OCI-LY3 (cell line): ENCODE data around the gene SCUBE1.

ENCODE experiments used
- H2AFZ ChIP-seq: fragments of 200-600, 300-600 bp; shearing (Covaris generic); 2 replicates; pipeline ENCODE4 v1.6.0; 2014; ENCODE audit warnings: antibody characterized with exemption, low read depth, low read length
- H3K27ac ChIP-seq: fragments of 200-600, 300-600 bp; sonication (generic); 2 replicates; pipeline ENCODE4 v1.5.1; 2014; ENCODE audit warnings: mild to moderate bottlenecking, low read length, moderate library complexity, mixed read lengths
- H3K27me3 ChIP-seq: fragments of 200-600, 300-600 bp; sonication (generic); 2 replicates; pipeline ENCODE4 v1.6.1; 2014; ENCODE audit warnings: low read depth, low read length, mixed read lengths
- H3K36me3 ChIP-seq: fragments of 200-600, 300-600 bp; sonication (generic); replicated peaks from 2 replicates; pipeline ENCODE3; 2014; ENCODE audit warnings: low read depth, low read length, mixed read lengths
- H3K4me1 ChIP-seq: fragments of 300-600, 200-600 bp; sonication (generic); 2 replicates; pipeline ENCODE4 v1.6.1; 2014; ENCODE audit warnings: low read length, mixed read lengths
- H3K4me2 ChIP-seq: fragments of 200-600, 300-600 bp; sonication (generic); 2 replicates; pipeline ENCODE4 v1.6.1; 2014; ENCODE audit warnings: low read length, mixed read lengths
- H3K4me3 ChIP-seq: fragments of 300-600, 200-600 bp; sonication (generic); 2 replicates; pipeline ENCODE4 v1.5.1; 2014; ENCODE audit warnings: antibody characterized with exemption, mild to moderate bottlenecking, low read length, moderate library complexity
- H3K79me2 ChIP-seq: fragments of 300-600, 200-600 bp; shearing (Covaris generic); 2 replicates; pipeline ENCODE4 v1.6.1; 2014; ENCODE audit warnings: mild to moderate bottlenecking, low read length, mixed read lengths
- H3K9ac ChIP-seq: fragments of 300-600, 200-600 bp; shearing (Covaris generic); 2 replicates; pipeline ENCODE4 v1.6.0; 2014; ENCODE audit warnings: mild to moderate bottlenecking, low read length, moderate library complexity
- H3K9me3 ChIP-seq: fragments of 200-600, 300-600 bp; shearing (Covaris generic); 2 replicates; pipeline ENCODE4 v1.6.1; 2014; ENCODE audit warnings: low read length, mixed read lengths; ENCODE audit not compliant: insufficient read depth
- H4K20me1 ChIP-seq: fragments of 200-600, 300-600 bp; sonication (generic); 2 replicates; pipeline ENCODE4 v1.6.1; 2016; ENCODE audit warnings: low read length, mixed read lengths; ENCODE audit not compliant: insufficient read depth
- CTCF ChIP-seq: fragments of 200-600, 300-600 bp; sonication (generic); IDR thresholded peaks from 2 replicates; pipeline ENCODE4 v1.5.1; 2014; ENCODE audit warnings: antibody characterized with exemption, low read length, low read depth
- EZH2phosphoT487 ChIP-seq: fragments of 200-600 bp; shearing (Covaris generic); IDR thresholded peaks from 2 replicates; pipeline ENCODE4 v1.6.1; 2018; ENCODE audit warnings: antibody characterized with exemption, mixed run types, low read depth

The SCUBE1 gene

GRCh38 chr22:43154887-43155536, 188.2 kb downstream of the SCUBE1 start:
- TF ChIP-seq CTCF (no peak), EZH2phosphoT487 (no peak)
- no peak overlapping the region for H3K9ac ChIP-seq
- H3K4me2 ChIP-seq = no peak overlapping the region
- H3K27ac ChIP-seq = no peak overlapping the region
- H2AFZ ChIP-seq = no peak overlapping the region
- H3K9me3 ChIP-seq = no peaks in the 10 kb centered on the region
- H4K20me1 ChIP-seq = no peaks in the 10 kb centered on the region
- peaks cover 11% of the 10 kb centered on the region; the same call in 1 of the 2 replicates for H3K4me1 ChIP-seq
- H3K4me3 ChIP-seq = no peak overlapping the region
- no peaks in the 10 kb centered on the region for H3K36me3 ChIP-seq
- peaks cover 6% of the 10 kb centered on the region for H3K27me3 ChIP-seq
- no peaks in the 10 kb centered on the region for H3K79me2 ChIP-seq

- H3K27me3 ChIP-seq = peaks cover 6% of the 10 kb centered on the region
- H3K36me3 ChIP-seq = no peaks in the 10 kb centered on the region
- no peaks in the 10 kb centered on the region for H3K79me2 ChIP-seq
- no peaks in the 10 kb centered on the region for H3K9me3 ChIP-seq
- no peak overlapping the region for H3K27ac ChIP-seq
- no peak overlapping the region for H3K9ac ChIP-seq
- no peak overlapping the region for H2AFZ ChIP-seq
- H3K4me1 ChIP-seq = peaks cover 11% of the 10 kb centered on the region; the same call in 1 of the 2 replicates
- H4K20me1 ChIP-seq = no peaks in the 10 kb centered on the region
- no peak overlapping the region for H3K4me2 ChIP-seq
- H3K4me3 ChIP-seq = no peak overlapping the region
- no peak for TF ChIP-seq EZH2phosphoT487
Measured at GRCh38 chr22:43153899-43154298, 189.3 kb downstream of the SCUBE1 start.

- peaks cover 6% of the 10 kb centered on the region for H3K27me3 ChIP-seq
- peaks cover 16% of the 10 kb centered on the region for H3K4me1 ChIP-seq
- no peaks in the 10 kb centered on the region for H4K20me1 ChIP-seq
- no peaks in the 10 kb centered on the region for H3K9me3 ChIP-seq
- no peaks in the 10 kb centered on the region for H3K36me3 ChIP-seq
- H3K9ac ChIP-seq = peak overlapping the region; percentile 66
- TF ChIP-seq EZH2phosphoT487 (no peak), CTCF (no peak)
- peak overlapping the region; percentile 92 for H3K4me2 ChIP-seq
- peak overlapping the region; percentile 83 for H3K4me3 ChIP-seq
- H3K79me2 ChIP-seq = no peaks in the 10 kb centered on the region
- no peak overlapping the region for H3K27ac ChIP-seq
- peak overlapping the region; percentile 50; the same call in 1 of the 2 replicates for H2AFZ ChIP-seq
Measured at GRCh38 chr22:43152357-43153071, 190.7 kb downstream of the SCUBE1 start.

GRCh38 chr22:43152003-43152356, 191.2 kb downstream of the SCUBE1 start:
- H3K9ac ChIP-seq = peak overlapping the region; percentile 66
- peak overlapping the region; percentile 92 for H3K4me2 ChIP-seq
- H3K36me3 ChIP-seq = no peaks in the 10 kb centered on the region
- H3K27me3 ChIP-seq = peaks cover 6% of the 10 kb centered on the region
- no peaks in the 10 kb centered on the region for H4K20me1 ChIP-seq
- no peaks in the 10 kb centered on the region for H3K9me3 ChIP-seq
- no peaks in the 10 kb centered on the region for H3K79me2 ChIP-seq
- peak overlapping the region; percentile 83 for H3K4me3 ChIP-seq
- H3K27ac ChIP-seq = no peak overlapping the region
- TF ChIP-seq EZH2phosphoT487 = no peak
- TF ChIP-seq CTCF = no peak
- H2AFZ ChIP-seq = peak overlapping the region; percentile 50
- H3K4me1 ChIP-seq = peaks cover 21% of the 10 kb centered on the region
